ENCODE data around the gene SETBP1.

The SETBP1 gene

DNA sequence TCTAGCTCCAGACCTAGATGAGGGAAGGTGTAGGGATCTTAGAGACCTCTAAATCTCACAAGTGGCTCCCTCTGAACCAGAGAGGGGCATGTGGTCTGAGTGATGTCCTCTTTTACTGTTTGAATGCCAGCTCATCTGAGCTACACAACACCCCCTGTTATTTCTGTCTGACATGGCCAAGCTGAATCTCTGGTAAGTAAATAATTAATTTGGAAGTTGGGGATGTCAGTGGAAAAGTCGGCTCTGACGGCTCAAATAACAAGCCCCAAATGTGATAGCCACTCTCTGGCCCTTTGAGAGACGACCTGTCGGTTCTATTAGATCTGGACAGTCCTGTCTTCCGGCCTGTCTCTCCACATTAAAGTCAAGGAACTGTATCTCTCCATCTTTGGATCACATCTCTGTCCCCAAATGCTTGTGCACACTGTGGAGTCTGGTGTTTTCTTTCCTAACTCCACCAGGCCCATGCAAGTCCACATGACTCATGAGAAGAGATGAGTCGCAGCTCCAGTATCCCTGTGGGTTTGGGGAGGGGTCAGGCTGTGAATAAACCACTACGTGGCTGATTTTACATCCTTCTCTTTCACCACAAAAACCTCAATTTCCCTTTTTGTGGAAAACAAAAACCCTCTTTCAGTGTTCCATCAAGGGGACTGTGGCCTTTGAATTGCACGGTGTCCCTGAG, 52.5 kb downstream of the SETBP1 start:
- DNase-seq, result no peak

DNA sequence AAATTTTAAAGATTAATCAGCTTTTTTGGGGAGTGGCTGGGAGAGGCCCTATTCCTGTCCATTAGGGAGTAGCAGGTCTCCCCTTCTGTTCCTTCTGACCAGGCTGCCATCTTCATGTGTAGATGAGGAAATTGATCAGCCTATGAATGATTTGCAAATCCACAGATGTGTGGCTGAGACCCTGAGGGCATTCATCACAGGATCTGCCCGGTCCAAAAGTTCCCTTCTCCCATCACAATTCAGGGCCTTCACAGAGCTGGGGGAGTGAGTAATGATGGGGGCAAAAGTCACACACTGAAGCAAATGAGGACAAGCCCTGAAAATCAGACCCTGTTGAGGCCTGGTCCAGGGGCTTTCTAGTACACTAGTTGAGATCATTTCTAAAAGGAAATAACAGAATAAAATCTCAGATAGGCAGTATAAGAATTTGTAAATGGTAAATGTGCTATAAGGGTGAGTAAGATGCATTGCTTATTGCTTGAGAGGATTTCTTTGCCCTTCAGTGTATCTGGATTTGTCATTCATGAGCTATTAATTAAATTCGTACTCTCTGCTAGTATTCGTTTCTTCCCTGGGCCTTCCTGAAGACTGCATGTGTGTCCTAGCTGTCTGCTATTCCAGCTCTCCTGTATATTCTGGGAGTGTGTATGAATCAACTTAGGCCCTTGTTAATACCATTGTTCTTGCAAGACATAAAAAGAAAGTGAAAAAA, 53.2 kb downstream of the SETBP1 start:
- no peak for DNase-seq

DNA sequence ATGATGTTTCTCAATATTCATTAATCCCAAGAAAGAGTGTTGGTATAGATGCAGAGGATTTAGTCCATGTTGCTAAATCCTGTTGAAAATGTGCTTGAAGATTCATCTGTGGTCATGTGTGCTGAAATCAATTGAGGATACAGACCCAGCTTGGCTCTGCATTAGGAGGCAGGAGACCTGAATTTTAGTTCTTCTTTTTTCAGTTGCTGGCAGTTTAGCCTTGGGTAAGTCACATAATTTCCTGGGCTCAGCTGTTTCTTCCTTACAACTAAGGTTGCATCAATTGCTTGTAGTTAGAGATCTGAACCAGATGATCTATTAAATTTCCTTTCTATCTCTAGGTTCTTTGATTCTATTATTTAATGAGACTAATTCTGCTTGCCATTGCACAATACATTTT, 54.4 kb downstream of the SETBP1 start:
- no peak for DNase-seq

DNA sequence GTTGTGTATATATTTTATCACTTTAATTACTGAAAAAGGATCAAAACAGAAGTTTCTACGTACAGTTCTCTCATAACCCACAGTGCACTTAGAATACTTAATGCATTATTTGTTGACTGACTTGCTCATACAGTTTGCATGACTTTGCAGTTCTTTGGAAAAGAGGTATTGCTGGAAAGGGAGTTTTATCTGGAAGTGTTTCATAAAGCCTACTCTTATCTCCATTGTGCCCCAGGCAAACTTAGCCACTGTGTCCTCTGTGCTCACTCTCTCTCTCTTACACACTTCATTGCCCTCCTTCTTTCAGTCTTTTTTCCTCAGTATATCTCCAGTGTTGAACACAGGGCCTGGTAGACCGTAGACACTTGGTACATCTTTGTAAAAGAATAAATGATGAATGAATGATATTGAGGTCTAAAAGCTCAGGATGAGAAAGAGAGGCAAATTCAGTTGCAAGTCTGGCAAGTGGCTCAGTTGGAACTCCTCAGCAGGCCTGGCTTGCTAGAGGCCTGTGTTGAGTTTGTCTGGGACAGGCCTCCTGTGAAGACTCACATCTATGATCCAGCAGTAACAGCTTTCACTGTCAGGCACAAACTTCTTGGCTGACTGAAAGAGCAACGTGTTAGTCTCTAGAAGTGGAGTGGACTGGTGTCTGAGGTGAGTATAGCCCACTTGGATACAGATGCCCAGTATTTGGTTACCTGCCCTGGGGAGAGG, 56.1 kb downstream of the SETBP1 start:
- DNase-seq, result no peak

DNA sequence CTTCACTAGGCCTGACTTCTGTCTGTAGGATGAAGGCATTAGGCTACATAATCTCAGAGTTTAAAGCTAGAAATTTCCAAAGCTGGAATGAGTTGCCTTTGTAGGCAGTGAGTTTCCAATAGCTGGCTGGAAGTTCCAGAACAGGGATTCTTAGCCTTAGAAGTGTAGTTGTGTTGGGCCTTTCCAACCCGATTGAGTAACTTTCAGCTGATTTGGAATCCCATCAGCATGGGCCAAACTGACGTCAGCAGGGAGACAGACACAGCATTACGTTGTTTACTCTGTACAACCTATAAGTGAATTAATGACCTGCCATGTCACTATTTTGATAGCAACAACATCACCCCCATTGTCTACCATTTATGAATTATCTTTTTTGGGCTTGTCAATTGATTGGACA, 56.9 kb downstream of the SETBP1 start:
- DNase-seq, result no peak

DNA sequence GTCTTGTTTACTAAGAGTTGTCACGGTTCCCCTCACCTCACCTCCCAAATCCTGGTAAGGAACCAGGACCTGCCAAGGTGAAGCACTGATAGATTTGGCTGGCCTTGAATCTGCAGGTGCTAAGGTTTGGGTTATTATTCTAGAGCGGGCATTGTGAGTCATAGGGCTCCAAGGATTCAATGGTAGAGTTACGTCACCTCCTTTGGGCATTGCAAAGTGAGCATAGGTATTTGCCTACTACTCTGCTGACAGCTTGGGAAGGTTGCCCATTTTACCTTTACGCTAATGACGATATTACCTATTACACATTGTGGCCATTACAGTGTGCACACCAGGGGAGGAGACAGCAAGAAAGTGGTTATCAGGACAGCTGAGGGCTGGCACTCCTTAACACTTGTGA, 59.3 kb downstream of the SETBP1 start:
- no peak for DNase-seq

DNA sequence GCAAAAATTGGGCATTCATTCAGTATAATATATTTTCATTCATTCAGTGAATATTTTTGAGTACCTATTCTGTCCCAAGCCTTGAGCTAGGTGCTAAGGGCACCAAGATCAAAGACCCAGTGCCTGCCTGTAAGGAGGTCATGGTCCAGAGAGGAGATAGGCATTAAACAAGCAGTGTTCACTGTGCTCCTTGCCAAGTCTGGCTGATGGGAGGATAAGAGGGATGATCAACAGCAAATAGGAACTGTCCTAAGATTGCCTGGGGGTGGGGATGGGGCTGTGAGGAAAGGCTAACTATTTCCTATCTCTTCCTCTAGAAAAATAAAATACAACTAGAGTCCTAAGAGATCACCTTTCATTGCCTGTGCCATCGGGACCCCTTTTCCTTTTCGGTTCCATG, 60.4 kb downstream of the SETBP1 start:
- no peak for DNase-seq

DNA sequence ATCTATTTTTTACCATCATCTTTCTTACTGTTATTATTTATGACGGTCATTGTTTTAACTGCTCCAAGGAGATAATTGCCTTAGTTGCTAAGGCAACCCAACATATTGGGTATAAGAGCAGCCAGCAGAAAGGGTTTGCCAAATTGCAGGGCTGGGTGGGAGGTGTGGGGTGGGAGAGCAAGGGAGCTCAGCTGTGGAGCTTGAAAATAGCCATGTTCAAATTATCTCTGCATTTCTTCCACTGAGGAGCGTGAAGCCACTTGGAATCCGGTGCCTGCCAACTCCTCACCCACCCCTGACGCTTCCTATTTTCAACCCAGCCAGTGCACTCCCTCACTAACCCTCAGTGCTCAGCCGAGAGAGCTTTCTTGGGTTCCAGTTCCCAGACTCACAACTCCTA, 60.8 kb downstream of the SETBP1 start:
- no peak for DNase-seq

DNA sequence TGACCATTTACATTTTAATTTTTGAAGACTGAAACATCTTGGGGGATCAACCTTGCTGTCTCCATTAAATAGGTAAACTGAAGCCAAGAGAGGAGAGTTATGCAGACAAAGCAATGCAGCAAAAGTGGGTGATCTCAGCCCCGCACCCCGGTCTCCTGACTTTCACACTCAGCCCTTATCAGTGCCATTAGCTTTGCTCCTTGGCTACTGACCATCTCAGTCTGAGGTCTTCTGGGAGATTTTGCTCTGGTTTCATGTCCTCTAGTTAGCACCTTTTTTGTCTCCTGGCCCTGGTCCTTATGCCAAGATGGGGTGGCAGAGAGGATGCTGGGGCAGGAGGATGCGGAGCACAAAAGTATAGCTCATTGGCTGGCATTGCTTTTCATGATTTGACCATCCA, 61.4 kb downstream of the SETBP1 start:
- DNase-seq, result no peak

DNA sequence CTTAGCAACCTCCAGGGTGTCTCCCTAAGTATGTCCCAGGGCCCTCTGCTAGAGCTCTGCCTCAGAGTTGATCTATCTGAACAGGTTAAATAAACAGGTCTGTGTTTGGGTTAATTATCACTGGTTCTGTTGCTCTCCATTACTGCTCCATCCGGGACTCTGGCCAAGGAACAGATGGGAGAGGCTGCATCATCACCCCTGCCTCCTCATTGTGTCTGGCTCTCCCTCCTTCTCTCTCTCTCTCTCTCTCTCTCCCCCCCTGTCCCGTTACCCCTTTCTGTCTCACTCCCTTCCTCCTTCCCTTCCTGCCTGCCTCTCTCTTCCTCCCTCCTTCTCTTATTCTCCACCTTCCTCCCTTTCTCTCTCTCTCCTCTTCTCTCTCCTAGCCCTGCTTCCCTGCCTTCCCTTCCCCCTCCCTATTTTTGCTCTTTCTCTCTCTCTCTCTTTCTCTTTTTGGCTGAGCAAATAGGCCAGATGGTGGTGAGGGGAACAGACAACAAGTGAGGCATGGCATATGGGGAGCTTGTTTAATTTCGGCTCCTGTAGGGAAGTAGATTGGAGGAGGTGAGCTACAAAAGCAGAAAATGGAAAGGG, 62.1 kb downstream of the SETBP1 start:
- no peak for DNase-seq

DNA sequence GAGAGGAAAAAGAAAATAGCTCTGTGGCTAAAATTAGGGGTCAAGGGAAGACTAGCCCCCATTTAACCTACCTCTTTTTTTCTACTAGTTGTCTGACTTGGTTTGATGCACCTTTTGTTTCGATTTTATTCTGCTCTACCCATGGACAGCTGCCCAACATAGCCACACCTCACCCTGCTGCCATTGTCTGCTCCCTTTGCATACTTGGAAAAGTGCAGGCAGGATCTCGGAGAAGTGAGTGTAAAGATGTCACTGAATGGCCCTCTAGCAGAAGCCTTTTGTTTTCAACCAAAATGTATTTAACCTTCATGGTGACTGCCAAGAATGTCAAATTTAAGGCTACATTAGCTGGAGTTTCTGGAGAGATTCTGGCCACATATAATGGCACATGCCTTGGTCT, 62.9 kb downstream of the SETBP1 start:
- no peak for DNase-seq

DNA sequence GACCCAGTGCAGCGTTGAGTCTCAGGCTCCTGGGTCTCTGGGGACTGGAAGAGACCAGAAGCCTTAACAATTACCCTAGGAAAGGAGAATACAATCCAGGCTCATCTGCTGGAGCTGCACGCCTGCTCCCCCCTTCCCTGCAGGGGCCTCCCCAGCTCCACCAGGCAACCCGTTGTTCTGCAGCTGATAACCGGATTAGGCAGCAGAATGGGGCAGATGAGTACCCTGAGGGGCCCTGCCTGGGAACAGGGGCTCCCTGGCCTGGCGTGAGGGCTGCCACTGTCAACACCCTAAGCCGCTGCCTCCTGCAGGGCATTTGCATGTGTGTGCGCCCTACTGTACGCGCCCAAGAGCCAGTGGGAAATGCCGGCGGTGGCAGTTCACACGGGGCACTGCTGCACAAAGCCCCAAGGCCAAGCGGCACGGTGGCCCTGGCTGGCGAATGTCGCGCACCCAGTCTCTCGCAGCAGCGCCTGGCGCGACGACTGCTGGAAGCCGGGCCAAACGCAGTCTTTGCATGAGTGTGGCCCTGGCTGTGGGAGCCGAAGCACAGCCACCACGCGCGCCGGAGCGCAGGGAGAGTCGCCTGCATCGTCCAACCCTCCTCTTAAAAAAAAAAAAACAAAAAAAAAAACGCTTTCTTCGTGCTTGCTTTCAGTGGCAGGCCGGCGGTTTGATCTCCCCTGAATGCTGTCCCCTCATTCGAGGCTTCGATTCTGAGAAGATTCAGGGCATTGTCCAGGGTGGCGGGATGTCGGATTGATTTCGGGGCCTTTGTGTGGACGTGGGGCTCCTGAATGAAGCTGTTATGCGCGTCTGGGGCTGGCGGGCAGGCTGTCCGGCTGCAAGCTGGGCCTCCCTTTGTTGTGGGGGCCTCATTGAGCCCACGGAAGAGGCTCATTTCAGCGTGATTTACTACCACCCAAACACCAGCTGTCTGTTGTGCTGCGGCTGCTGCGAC, 63.8 kb downstream of the SETBP1 start:
- DNase-seq, result no peak

DNA sequence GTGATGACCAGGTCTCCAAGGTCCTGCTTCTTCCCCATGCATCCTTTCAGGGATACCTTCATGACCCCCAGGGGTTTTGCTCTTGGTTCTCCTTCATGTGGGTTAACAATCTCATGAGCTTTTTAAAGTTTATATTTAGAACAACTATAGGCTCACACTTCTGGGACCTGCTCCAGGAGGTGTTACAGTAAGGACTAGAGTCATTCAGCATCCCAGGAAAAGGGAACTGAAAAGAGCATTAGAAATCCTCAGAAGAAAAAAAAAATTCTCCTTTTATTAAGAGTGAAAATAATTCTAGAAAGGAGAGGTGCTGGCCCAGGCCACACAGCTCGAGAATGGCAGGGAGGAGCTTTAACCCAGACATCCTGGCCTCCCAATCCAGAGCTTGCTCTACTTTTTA, 66.5 kb downstream of the SETBP1 start:
- no peak for DNase-seq

DNA sequence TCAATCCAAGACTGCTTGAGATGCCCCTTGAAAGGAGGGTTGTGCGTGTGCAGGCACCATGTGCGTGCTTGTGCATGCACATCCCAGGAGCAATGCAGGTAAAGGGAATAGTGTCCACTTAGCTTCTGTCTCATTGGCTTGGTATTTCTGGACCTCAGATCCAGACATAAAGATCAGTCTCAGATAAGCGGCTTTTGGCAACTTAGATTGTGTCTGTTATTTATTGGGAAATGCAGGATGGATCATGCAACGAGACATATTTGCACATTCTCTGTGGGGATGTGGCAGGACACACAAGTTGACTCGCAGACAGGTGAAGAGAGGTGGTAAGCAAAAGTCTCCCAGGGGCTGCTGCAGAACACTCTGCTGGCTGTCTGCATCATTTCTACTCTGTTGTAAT, 67.9 kb downstream of the SETBP1 start:
- DNase-seq, result no peak

DNA sequence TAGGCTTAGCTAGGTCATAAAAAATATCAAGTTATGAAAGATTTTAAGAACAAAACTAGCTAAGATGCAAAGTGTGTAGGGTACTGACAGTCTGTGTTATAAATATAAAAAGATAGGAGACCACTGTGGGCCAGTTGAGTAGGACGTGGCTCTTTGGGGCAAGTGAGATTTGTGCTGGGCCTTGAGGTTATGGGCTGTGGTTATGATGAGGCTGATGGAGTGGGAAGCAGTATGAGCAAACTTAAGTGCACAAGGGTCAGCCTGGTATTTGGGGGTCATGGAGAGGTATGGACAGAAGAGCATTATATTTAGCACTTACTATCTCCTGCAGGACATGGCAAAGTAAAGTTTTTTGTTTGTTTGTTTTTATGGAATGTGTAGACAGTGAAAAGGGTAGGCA, 70.1 kb downstream of the SETBP1 start:
- DNase-seq, result no peak

DNA sequence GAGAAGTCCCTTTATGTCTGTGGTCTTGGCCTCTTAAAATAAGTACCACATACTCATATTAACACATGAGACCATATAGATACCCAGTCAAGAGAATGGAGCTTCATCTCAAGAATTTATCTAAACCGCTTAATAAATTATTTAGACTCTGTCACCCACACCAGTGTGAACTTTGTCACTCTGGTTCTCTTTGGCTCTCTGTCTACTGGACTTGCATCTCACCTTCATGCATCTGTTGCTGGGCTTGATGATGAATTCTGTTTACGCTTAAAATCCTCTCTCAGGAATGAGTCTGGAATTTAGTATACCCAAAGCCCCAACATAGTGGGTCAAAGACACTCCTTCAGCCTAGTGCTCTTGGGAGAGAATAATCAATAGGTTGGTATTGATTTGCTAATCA, 73.9 kb downstream of the SETBP1 start:
- DNase-seq, result no peak

DNA sequence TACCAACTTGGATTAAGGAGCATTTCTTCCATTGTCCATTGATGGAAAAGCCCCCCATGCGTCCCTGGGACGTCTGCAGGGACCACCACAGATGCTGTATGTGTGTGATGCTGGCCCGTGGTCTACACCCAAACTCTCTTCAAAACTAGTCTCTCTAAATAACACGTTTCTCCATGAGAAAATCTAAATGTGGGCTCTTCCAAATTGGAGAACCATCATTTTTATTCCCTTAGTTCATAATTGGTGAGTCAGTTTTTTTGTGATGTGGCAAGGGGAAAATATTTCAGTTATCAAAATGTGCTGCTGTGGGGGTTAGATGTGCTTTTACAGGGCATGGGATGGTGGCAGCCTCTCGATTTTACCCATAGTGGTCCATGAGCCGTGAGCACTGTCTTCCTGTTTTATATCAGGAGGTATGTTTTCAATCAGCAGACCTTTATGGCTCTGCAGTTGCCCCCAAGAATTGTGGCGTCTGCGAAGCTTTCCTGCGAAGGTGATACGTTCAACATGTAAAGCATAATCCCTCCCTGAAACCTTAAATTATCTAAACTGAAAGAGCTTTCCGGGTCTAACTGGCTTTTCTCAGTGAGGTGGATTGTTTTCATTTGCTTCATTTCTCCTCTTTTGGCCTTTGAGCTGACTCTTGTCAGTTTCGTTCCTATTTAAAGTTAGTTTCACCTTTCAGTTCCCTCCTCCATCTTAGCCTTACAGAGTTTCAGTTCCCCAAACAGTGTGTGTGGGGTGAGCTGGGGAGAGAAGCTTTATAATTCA, 78.4 kb downstream of the SETBP1 start:
- no peak for DNase-seq

DNA sequence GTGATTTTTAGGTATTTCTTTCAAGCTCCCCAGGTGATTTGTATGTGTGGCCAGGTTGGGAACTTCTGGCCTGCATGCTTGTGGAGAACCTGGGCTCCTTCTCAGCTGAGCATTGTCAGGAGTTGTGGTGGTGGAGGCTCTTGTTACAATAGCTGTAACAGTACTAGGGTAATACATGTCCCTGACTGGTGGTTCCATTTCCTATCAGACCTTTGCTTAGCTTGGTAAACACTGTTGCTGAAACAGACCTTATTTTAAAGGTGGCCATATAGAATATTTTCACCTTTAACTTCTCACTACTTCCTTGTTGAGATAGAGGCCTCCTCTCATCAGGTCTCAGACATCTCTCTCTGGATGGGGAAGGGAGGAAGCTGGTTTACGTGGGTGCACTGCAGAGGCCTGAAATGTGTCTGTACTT, 79.2 kb downstream of the SETBP1 start:
- no peak for DNase-seq

DNA sequence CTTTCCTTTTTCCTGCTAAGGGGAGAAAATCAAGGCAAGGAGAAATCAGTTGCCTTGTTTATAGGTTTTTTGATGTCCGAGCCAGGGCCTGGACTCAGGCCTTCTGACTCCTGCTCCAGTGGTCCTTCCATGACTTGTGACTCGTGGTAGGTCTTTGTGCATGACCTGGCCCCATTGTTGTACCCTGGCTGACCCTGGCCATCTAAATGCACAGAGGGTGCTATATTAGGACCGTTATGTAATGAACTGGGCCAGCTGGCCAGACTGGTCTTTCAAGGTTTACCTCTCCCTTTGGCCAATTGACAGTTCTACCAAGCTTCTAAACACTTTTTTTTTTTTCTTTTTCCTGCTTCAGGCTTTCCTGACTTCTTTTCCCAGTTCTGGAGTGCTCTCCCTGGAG, 81.1 kb downstream of the SETBP1 start:
- no peak for DNase-seq

DNA sequence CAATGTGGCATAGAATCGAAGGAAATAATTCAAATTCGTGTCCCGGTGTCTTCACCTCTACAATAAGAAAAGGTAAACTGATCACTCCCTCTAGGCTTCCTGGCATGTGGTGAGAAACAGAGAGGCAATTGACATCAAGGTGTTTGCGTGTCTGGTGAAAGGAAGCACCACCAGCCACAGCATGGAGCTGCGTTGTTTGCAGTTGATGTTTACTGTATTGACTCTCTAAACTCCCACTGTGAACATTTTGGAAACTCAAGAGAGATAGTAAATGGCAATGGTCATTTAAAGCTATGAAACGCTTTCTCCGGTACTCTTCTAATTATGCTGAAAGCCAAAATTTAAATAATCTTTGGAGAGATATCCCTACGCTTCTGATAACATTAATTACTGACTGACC, 82.6 kb downstream of the SETBP1 start:
- DNase-seq, result no peak

DNA sequence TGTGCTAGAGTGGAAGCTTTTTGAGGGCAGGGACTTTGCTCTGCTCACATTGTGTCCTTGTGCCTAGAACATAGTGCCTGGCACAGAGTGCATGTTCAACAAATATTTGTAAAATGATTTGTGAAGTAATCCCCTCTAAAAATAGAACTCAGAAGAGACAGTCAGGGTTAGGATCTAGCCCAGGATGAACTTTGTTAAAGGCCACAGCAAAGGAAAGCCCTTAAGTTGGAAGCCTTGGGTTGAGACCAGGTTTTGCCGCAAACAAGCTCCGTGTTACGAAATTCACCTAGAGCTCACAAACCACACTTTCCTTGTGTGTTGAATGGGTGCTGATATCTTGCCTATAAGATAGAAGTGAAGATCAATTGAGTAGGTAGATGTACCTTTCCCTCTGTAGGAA, 84.2 kb downstream of the SETBP1 start:
- no peak for DNase-seq

DNA sequence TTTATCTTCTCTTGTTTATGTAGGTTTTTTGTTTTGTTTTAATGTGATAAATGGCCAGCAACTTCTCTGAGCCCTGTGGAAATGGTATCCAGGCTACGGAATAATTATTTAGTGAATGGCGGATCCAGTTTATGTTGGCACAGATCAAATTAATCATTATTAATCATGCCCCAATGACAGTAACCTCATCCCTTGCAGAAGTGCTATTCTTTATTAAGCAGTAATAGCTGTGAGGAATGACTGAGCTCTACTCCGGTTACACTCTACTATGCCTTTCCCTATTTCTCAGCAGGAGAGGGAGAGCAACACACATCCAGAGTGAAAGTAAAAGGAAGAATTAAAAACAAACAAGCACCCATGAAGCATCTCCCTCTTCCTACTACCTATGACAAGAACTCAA, 84.8 kb downstream of the SETBP1 start:
- DNase-seq, result no peak

Data from effector CD4-positive, alpha-beta T cell (primary cell).